Neural crest cell (in vitro differentiated cells): ENCODE measurements around the gene C17orf50. TPM values are rescaled to one million over a fixed set of nuclear protein-coding genes. Genes with fewer than 3 reads are reported as not detected.
A peak's percentile ranks its signal among the peaks of the same experiment; 100 is the strongest.

Source experiments
- DNase-seq: peaks from one replicate; pipeline ENCODE4 v3.0.0; 2021; ENCODE audit warnings: low read depth, mixed read lengths, low spot score
- H3K27ac Mint-ChIP-seq: one replicate; pipeline ENCODE4 v1.8.0; 2021; ENCODE audit warnings: mild to moderate bottlenecking, mixed read lengths; ENCODE audit not compliant: unreplicated experiment
- H3K27me3 Mint-ChIP-seq: 2 replicates; pipeline ENCODE4 v1.8.0; 2021; ENCODE audit warnings: low read depth, mild to moderate bottlenecking, mixed read lengths
- H3K36me3 Mint-ChIP-seq: 2 replicates; pipeline ENCODE4 v1.8.0; 2021; ENCODE audit warnings: low read depth, mild to moderate bottlenecking, mixed read lengths
- H3K4me1 Mint-ChIP-seq: 2 replicates; pipeline ENCODE4 v1.8.0; 2021; ENCODE audit warnings: mixed read lengths
- H3K4me3 Mint-ChIP-seq: one replicate; pipeline ENCODE4 v1.8.0; 2021; ENCODE audit warnings: mild to moderate bottlenecking, mixed read lengths
- H3K9me3 Mint-ChIP-seq: 2 replicates; pipeline ENCODE4 v1.8.0; 2021; ENCODE audit warnings: mixed read lengths
- CTCF ChIP-seq: fragments of 200-600 bp; sonication (generic); conservative IDR thresholded peaks from 2 replicates; pipeline ENCODE4 v1.5.0; 2021; ENCODE audit warnings: antibody characterized with exemption, mild to moderate bottlenecking
- total RNA-seq: library from RNA; stranded (reverse); gene quantifications from 2 replicates; pipeline ENCODE4 v1.2.1, GENCODE V29; 2021

C17orf50 gene
- total RNA-seq, 1 donor from 2014 or later: 0.23 TPM

- DNase-seq: no peak
- Mint-ChIP-seq H3K4me3 (no peak overlapping the region), H3K36me3 (no peaks in the 10 kb centered on the region), H3K4me1 (no peaks in the 10 kb centered on the region), H3K27me3 (no peaks in the 10 kb centered on the region), H3K9me3 (no peaks in the 10 kb centered on the region), H3K27ac (no peak overlapping the region)
- TF ChIP-seq CTCF: no peak
Observed at GRCh38 chr17:35757243-35757642, 3.4 kb upstream of the C17orf50 start.

- Mint-ChIP-seq H3K9me3 (no peaks in the 10 kb centered on the region), H3K4me1 (peaks cover 21% of the 10 kb centered on the region), H3K4me3 (no peak overlapping the region), H3K27me3 (no peaks in the 10 kb centered on the region), H3K27ac (no peak overlapping the region), H3K36me3 (no peaks in the 10 kb centered on the region)
- DNase-seq: no peak
- TF ChIP-seq CTCF: no peak
Observed at GRCh38 chr17:35761601-35762000, 914 bp downstream of the C17orf50 start.

- H3K4me3 Mint-ChIP-seq: no peak overlapping the region
- TF ChIP-seq CTCF: no peak
- DNase-seq: no peak
- H3K36me3 Mint-ChIP-seq: no peaks in the 10 kb centered on the region
- no peaks in the 10 kb centered on the region for H3K27me3 Mint-ChIP-seq
- peaks cover 30% of the 10 kb centered on the region for H3K4me1 Mint-ChIP-seq
- H3K9me3 Mint-ChIP-seq: no peaks in the 10 kb centered on the region
- H3K27ac Mint-ChIP-seq: peak overlapping the region; percentile 82
Observed at GRCh38 chr17:35763767-35764122, 3.1 kb downstream of the C17orf50 start.

DNA sequence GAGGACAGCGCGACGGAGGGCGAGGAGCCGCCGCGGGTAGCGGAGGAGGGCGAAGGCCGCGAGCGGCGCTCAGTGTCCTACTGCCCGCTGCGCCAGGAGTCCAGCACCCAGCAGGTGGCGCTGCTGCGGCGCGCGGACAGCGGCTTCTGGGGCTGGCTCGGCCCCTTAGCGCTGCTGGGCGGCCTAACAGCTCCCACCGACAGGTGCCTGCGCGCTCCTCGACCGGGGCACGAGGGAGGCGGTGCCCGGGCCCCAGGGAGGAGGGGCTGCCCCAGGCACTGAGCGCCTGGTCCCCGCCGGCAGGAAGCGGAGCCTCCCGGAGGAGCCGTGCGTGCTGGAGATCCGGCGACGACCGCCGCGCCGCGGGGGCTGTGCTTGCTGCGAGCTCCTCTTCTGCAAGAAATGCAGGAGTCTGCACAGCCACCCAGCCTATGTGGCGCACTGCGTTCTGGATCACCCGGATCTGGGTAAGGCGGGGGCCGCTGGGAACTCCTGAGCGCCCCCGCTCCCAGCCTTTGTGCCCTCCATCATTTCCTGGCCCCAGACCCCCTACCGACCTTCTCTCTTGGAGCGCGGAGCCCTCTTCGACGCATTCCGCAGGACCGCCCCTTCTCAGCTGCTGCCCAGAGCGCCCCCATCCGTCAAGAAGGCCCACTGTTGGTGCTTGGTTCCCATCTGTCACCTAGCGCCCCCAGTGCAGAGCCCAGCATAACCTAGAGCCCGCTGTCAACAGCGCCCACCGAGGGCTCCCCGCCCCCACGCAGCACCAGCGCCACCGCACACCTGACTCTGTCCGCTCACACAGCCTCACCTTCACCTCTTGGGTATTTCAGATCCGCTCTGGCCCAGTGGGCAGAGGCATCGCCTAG, 3.7 kb downstream of the C17orf50 start:
- no peaks in the 10 kb centered on the region for H3K36me3 Mint-ChIP-seq
- H3K27me3 Mint-ChIP-seq: no peaks in the 10 kb centered on the region
- H3K4me1 Mint-ChIP-seq: peaks cover 30% of the 10 kb centered on the region
- no peak overlapping the region for H3K27ac Mint-ChIP-seq
- H3K9me3 Mint-ChIP-seq: no peaks in the 10 kb centered on the region
- peak; percentile 95 for DNase-seq
- peak; percentile 90 for TF ChIP-seq CTCF
- peak overlapping the region; percentile 89 for H3K4me3 Mint-ChIP-seq

DNA sequence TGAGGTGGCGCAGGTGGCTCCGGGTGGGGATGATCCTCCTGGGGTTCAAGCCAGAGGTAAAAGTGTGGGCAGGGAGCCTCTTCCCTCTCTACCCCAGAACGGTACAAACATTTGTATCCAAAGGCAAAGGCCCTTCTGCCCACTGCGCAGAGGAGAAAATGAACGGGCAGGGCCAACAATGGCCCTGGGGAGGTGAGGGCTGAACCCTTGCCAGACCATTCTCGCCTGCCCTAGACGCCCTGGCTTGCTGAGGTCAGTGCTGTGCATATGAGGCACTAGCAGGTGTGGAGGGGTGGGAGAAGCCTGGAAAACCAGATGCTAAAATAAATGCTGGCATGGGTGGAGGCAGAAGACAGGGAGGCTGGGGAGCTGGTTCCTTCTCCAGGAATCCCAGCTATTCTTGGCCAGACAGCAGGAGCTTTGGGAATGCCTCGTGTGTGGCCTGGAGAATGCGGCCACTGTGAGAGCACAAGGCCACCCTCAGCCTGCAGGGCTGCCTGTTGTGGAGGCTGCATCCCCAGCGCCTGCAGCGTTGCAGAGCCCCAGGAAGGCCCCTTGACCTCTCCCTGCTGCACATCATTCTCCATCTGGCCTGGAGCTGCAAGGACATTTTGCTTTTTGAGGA, 4.5 kb downstream of the C17orf50 start:
- H3K36me3 Mint-ChIP-seq: no peaks in the 10 kb centered on the region
- no peaks in the 10 kb centered on the region for H3K27me3 Mint-ChIP-seq
- TF ChIP-seq CTCF: no peak
- peak overlapping the region; percentile 89 for H3K4me3 Mint-ChIP-seq
- no peaks in the 10 kb centered on the region for H3K9me3 Mint-ChIP-seq
- peak overlapping the region; percentile 43 for H3K27ac Mint-ChIP-seq
- no peak for DNase-seq
- peaks cover 30% of the 10 kb centered on the region for H3K4me1 Mint-ChIP-seq
